ENCODE data around the gene PROM1. TPM values are rescaled to one million over a fixed set of nuclear protein-coding genes. Genes with fewer than 3 reads are reported as not detected.

PROM1 gene
- total RNA-seq, 2 experiments from 2014 or later: not detected

DNA sequence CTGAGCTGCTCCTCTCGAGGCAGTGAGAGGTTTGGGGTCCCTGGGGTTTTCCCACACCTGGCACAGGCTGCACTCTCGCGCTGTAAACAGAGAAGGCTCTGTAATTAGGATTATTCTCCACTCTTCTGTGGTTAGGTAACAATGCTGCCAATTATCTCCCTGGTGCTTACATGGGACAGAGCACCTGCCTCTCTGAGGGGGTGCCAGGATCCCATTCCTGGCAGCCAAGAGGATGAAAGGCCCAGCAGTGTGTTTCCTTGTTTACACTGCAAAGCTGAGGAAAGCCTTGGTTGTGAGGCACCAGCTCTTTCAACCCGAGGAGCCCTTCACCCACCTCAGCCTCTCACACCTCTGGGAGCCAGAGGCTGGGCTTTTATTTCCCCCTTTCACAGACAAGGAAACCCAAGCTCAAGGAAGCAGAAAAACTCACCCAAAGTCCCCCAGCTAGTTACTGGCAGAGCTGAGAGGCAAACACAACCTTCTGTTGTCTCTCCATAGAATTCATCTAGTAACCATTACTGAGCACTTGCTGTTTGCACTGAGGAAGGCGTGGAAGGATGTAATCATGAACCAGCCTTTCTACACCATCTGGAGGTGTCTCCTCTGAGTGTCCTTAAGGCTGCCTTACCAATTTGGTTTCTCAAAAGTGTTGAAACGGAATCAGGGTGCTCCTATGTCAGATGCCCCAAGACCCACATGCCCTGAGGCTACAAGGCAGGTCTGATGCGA, 39.7 kb upstream of the PROM1 start:
- ChIA-PET CTCF (ENCODE audit: unreplicated experiment) (interaction anchor here (0.6 kb wide), 1 partner anchor 192 kb away, joined by 3 read pairs; no protein-coding TSS in a partner anchor), POLR2A (no interaction called here)
- Histone ChIP-seq H2AFZ (ENCODE audit: low read length) (no peak overlapping the region), H3K9me3 (ENCODE audit: low read length) (no peaks in the 10 kb centered on the region), H3K4me3 (ENCODE audit: low read depth, low read length, poor library complexity, severe bottlenecking) (no peak overlapping the region), H3K9me2 (ENCODE audit: insufficient read depth, low read length) (no peaks in the 10 kb centered on the region), H3K79me2 (ENCODE audit: insufficient read depth, low read depth, low read length) (no peaks in the 10 kb centered on the region), H3K36me3 (ENCODE audit: insufficient read depth, low read length) (no peaks in the 10 kb centered on the region), H3K4me2 (ENCODE audit: low read length) (no peak overlapping the region), H3K27ac (ENCODE audit: low read depth, low read length, poor library complexity, severe bottlenecking) (no peak overlapping the region), H3K4me1 (ENCODE audit: insufficient read depth, low read length, poor library complexity, severe bottlenecking) (no peaks in the 10 kb centered on the region), H4K20me1 (ENCODE audit: insufficient read depth, low read length) (no peaks in the 10 kb centered on the region)
- no peak for DNase-seq (ENCODE audit: low spot score)
- TF ChIP-seq, protein P1, sequence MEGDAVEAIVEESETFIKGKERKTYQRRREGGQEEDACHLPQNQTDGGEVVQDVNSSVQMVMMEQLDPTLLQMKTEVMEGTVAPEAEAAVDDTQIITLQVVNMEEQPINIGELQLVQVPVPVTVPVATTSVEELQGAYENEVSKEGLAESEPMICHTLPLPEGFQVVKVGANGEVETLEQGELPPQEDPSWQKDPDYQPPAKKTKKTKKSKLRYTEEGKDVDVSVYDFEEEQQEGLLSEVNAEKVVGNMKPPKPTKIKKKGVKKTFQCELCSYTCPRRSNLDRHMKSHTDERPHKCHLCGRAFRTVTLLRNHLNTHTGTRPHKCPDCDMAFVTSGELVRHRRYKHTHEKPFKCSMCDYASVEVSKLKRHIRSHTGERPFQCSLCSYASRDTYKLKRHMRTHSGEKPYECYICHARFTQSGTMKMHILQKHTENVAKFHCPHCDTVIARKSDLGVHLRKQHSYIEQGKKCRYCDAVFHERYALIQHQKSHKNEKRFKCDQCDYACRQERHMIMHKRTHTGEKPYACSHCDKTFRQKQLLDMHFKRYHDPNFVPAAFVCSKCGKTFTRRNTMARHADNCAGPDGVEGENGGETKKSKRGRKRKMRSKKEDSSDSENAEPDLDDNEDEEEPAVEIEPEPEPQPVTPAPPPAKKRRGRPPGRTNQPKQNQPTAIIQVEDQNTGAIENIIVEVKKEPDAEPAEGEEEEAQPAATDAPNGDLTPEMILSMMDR (conservative IDR thresholded peaks at IDR 0.05; ENCODE audit: low read length): no peak
- no peak for TF ChIP-seq EZH2phosphoT487 (IDR thresholded peaks at IDR 0.05; ENCODE audit: borderline replicate concordance, low read depth, low read length)
- BruUV-seq (replicated peaks): no TSS peak
- intact Hi-C loops (cut with micrococcal nuclease; ENCODE audit: unreplicated experiment): no loop called here

DNA sequence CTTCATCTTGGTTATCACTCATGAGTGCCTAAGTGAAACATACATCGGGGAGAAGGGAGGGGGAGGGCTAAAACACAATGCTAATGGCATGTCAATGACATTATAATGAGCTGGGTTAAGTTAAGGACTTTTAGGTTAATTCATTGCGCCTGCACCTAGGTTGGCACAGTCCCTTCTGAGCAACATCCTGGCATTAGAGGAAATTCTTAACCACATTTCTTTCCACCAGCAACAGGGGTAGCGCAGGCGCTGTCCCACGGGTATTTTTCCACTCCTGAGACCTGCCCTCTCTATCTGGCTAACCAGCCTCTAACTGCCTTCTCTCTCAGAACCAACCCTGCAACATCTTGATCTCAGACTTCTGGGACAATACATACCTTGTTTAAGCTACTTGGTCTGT, 39.0 kb upstream of the PROM1 start:
- Histone ChIP-seq H2AFZ (ENCODE audit: low read length) (no peak overlapping the region), H3K79me2 (ENCODE audit: insufficient read depth, low read depth, low read length) (no peaks in the 10 kb centered on the region), H3K36me3 (ENCODE audit: insufficient read depth, low read length) (no peaks in the 10 kb centered on the region), H3K4me1 (ENCODE audit: insufficient read depth, low read length, poor library complexity, severe bottlenecking) (no peaks in the 10 kb centered on the region), H3K9me3 (ENCODE audit: low read length) (no peaks in the 10 kb centered on the region), H3K4me2 (ENCODE audit: low read length) (no peak overlapping the region), H3K4me3 (ENCODE audit: low read depth, low read length, poor library complexity, severe bottlenecking) (no peak overlapping the region), H3K9me2 (ENCODE audit: insufficient read depth, low read length) (no peaks in the 10 kb centered on the region), H3K27ac (ENCODE audit: low read depth, low read length, poor library complexity, severe bottlenecking) (no peak overlapping the region), H4K20me1 (ENCODE audit: insufficient read depth, low read length) (no peaks in the 10 kb centered on the region)
- TF ChIP-seq, protein P1 (conservative IDR thresholded peaks at IDR 0.05; ENCODE audit: low read length): no peak
- no peak for TF ChIP-seq EZH2phosphoT487 (IDR thresholded peaks at IDR 0.05; ENCODE audit: borderline replicate concordance, low read depth, low read length)
- BruUV-seq (replicated peaks): no TSS peak
- ChIA-PET CTCF (ENCODE audit: unreplicated experiment) (no interaction called here), POLR2A (no interaction called here)
- no peak for DNase-seq (ENCODE audit: low spot score)
- intact Hi-C loops (cut with micrococcal nuclease; ENCODE audit: unreplicated experiment): no loop called here

DNA sequence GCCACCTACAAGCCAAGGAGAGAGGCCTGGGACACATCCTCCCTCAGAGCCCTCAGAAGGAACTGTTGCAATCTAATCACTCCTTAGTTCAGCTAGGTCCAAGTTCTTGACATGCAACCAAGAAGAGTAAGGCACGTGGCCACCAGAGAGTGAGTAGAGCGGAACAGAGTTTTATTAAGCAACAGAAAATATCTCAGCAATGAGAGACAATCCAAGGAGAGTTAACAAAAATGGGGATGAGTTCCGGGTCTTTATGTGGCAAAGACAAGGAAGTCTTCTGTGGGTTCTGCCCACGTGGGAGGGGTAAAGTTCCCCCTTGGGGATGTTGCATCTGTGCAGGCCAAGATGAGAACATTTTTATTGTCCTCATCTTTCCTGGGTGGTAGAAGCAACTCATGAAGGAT, 38.5 kb upstream of the PROM1 start:
- H3K4me3 ChIP-seq (ENCODE audit: low read depth, low read length, poor library complexity, severe bottlenecking): no peak overlapping the region
- BruUV-seq (replicated peaks): no TSS peak
- H3K79me2 ChIP-seq (ENCODE audit: insufficient read depth, low read depth, low read length): no peaks in the 10 kb centered on the region
- TF ChIP-seq, protein P1 (conservative IDR thresholded peaks at IDR 0.05; ENCODE audit: low read length): no peak
- no peaks in the 10 kb centered on the region for H3K36me3 ChIP-seq (ENCODE audit: insufficient read depth, low read length)
- no peaks in the 10 kb centered on the region for H3K4me1 ChIP-seq (ENCODE audit: insufficient read depth, low read length, poor library complexity, severe bottlenecking)
- CTCF ChIA-PET (ENCODE audit: unreplicated experiment): no interaction called here
- no peak overlapping the region for H3K27ac ChIP-seq (ENCODE audit: low read depth, low read length, poor library complexity, severe bottlenecking)
- DNase-seq (ENCODE audit: low spot score): no peak
- no peak overlapping the region for H3K4me2 ChIP-seq (ENCODE audit: low read length)
- no peaks in the 10 kb centered on the region for H3K9me3 ChIP-seq (ENCODE audit: low read length)
- H4K20me1 ChIP-seq (ENCODE audit: insufficient read depth, low read length): no peaks in the 10 kb centered on the region
- POLR2A ChIA-PET: no interaction called here
- intact Hi-C loops (cut with micrococcal nuclease; ENCODE audit: unreplicated experiment): no loop called here
- H3K9me2 ChIP-seq (ENCODE audit: insufficient read depth, low read length): no peaks in the 10 kb centered on the region
- H2AFZ ChIP-seq (ENCODE audit: low read length): no peak overlapping the region

Data from OCI-LY7 (cell line).